HEK293 (cell line): ENCODE results near the gene CDK11A.

Source experiments
- ZBTB7A ChIP-seq: fragments of 450-650 bp; formaldehyde crosslinking; IDR thresholded peaks from 2 replicates; pipeline ENCODE4 v1.5.1; 2016; ENCODE audit warnings: low read depth, missing biosample characterization, missing genetic modification characterization
- TF ChIP-seq, protein P1 (sequence below): fragments of 450-650 bp; formaldehyde crosslinking; IDR thresholded peaks from 2 replicates; pipeline ENCODE4 v1.5.1; 2016; ENCODE audit warnings: missing biosample characterization, missing genetic modification characterization
- TF ChIP-seq, protein P2 (sequence below): fragments of 450-650 bp; formaldehyde crosslinking; IDR thresholded peaks from 2 replicates; pipeline ENCODE4 v1.5.1; 2016; ENCODE audit warnings: missing biosample characterization, missing genetic modification characterization
- TF ChIP-seq, protein P3 (sequence below): fragments of 450-650 bp; formaldehyde crosslinking; optimal IDR thresholded peaks from 2 replicates; pipeline ENCODE3; 2016; ENCODE audit warnings: missing biosample characterization, mild to moderate bottlenecking, missing genetic modification characterization

DNA sequence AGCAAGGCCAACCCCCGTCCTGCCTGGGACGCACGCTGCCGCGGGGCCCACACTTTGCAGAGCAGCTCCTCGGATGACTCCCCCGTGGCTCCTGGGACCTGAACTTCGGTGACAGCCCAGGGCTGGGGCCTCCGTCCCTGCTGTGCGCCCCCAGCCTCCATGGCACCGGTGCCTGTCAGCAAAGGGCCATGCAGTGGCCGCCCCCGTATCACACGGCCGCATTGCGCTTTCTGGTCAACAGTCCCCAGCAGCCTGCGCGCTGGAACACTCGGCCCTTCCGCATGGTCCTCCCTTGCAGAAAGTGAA is 36.1 kb upstream of the CDK11A start:
- TF ChIP-seq, protein P1, sequence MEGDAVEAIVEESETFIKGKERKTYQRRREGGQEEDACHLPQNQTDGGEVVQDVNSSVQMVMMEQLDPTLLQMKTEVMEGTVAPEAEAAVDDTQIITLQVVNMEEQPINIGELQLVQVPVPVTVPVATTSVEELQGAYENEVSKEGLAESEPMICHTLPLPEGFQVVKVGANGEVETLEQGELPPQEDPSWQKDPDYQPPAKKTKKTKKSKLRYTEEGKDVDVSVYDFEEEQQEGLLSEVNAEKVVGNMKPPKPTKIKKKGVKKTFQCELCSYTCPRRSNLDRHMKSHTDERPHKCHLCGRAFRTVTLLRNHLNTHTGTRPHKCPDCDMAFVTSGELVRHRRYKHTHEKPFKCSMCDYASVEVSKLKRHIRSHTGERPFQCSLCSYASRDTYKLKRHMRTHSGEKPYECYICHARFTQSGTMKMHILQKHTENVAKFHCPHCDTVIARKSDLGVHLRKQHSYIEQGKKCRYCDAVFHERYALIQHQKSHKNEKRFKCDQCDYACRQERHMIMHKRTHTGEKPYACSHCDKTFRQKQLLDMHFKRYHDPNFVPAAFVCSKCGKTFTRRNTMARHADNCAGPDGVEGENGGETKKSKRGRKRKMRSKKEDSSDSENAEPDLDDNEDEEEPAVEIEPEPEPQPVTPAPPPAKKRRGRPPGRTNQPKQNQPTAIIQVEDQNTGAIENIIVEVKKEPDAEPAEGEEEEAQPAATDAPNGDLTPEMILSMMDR, result no peak
- TF ChIP-seq, protein P2, sequence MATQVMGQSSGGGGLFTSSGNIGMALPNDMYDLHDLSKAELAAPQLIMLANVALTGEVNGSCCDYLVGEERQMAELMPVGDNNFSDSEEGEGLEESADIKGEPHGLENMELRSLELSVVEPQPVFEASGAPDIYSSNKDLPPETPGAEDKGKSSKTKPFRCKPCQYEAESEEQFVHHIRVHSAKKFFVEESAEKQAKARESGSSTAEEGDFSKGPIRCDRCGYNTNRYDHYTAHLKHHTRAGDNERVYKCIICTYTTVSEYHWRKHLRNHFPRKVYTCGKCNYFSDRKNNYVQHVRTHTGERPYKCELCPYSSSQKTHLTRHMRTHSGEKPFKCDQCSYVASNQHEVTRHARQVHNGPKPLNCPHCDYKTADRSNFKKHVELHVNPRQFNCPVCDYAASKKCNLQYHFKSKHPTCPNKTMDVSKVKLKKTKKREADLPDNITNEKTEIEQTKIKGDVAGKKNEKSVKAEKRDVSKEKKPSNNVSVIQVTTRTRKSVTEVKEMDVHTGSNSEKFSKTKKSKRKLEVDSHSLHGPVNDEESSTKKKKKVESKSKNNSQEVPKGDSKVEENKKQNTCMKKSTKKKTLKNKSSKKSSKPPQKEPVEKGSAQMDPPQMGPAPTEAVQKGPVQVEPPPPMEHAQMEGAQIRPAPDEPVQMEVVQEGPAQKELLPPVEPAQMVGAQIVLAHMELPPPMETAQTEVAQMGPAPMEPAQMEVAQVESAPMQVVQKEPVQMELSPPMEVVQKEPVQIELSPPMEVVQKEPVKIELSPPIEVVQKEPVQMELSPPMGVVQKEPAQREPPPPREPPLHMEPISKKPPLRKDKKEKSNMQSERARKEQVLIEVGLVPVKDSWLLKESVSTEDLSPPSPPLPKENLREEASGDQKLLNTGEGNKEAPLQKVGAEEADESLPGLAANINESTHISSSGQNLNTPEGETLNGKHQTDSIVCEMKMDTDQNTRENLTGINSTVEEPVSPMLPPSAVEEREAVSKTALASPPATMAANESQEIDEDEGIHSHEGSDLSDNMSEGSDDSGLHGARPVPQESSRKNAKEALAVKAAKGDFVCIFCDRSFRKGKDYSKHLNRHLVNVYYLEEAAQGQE (tag by site-specific recombination), result no peak
- TF ChIP-seq, protein P3, sequence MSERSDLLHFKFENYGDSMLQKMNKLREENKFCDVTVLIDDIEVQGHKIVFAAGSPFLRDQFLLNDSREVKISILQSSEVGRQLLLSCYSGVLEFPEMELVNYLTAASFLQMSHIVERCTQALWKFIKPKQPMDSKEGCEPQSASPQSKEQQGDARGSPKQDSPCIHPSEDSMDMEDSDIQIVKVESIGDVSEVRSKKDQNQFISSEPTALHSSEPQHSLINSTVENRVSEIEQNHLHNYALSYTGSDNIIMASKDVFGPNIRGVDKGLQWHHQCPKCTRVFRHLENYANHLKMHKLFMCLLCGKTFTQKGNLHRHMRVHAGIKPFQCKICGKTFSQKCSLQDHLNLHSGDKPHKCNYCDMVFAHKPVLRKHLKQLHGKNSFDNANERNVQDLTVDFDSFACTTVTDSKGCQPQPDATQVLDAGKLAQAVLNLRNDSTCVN (tag by site-specific recombination), result no peak
- no peak for TF ChIP-seq ZBTB7A (tag by site-specific recombination)
